Naive B cell (primary cell): ENCODE data around the gene SLC16A11. TPM values are rescaled to one million over a fixed set of nuclear protein-coding genes. Genes with fewer than 3 reads are reported as not detected.
"Not testable (repeated sequence)": the region's sequence is repeated elsewhere in the genome, so short reads cannot be mapped to it uniquely, and the experiment has no call there.

ENCODE experiments used
- ATAC-seq, 2 donors: fragments of 150-1000 bp; cut with Tn5 transposase; 2 replicates each; pipeline ENCODE4 v1.10.0; 2021; ENCODE audit warnings: low read depth in 2 of 2, mild to moderate bottlenecking in 2 of 2, moderate library complexity in 2 of 2
- DNase-seq: peaks from one replicate; pipeline ENCODE4 v3.0.0; 2022
- H3K27ac Mint-ChIP-seq, 6 donors: one replicate each; pipeline ENCODE4 v1.8.0; 2020 to 2022; ENCODE audit warnings: mild to moderate bottlenecking in 6 of 6, mixed read lengths in 6 of 6, moderate library complexity in 5 of 6, inconsistent platforms in 2 of 6
- H3K27me3 Mint-ChIP-seq, 3 donors: one replicate each; pipeline ENCODE4 v1.8.0; 2021 to 2022; ENCODE audit warnings: mixed read lengths in 3 of 3, mild to moderate bottlenecking in 1 of 3
- H3K36me3 Mint-ChIP-seq, 2 donors: one replicate each; pipeline ENCODE4 v1.8.0; 2020 to 2022; ENCODE audit warnings: mixed read lengths in 2 of 2, inconsistent platforms in 1 of 2, mild to moderate bottlenecking in 1 of 2
- H3K4me1 Mint-ChIP-seq, 3 donors: one replicate each; pipeline ENCODE4 v1.8.0; 2020 to 2022; ENCODE audit warnings: mixed read lengths in 3 of 3, inconsistent platforms in 1 of 3, mild to moderate bottlenecking in 1 of 3, moderate library complexity in 1 of 3
- H3K4me3 Mint-ChIP-seq, 8 donors: one replicate each; pipeline ENCODE4 v1.8.0; 2020 to 2022; ENCODE audit warnings: mild to moderate bottlenecking in 8 of 8, mixed read lengths in 8 of 8, moderate library complexity in 8 of 8, inconsistent platforms in 2 of 8
- H3K9me3 Mint-ChIP-seq, 7 donors: one replicate each; pipeline ENCODE4 v1.8.0; 2020 to 2022; ENCODE audit warnings: mixed read lengths in 7 of 7, mild to moderate bottlenecking in 5 of 7, inconsistent platforms in 2 of 7, moderate library complexity in 1 of 7
- polyA plus RNA-seq, 6 donors: library from polyadenylated mRNA; unstranded; fragments of 300-500 nt; fragmentation: Illumina TruSeq; gene quantifications; one replicate each; pipeline ENCODE4 v1.2.3, GENCODE V29; 2021; ENCODE audit warnings: low read depth in 6 of 6

The SLC16A11 gene
- polyA plus RNA-seq, 6 donors from 2014 or later, result 1.8 to 3.6 (median 2.3) TPM; not detected in 1

- Mint-ChIP-seq H3K27me3 (no peaks in the 10 kb centered on the region), H3K36me3 (peaks cover 14 to 28% of the 10 kb centered on the region in 2 donors), H3K9me3 (no peaks in the 10 kb centered on the region), H3K27ac (peak overlapping the region; percentile 17 to 89 (median 70)), H3K4me1 (peaks cover 36 to 39% (median 37%) of the 10 kb centered on the region in 3 donors), H3K4me3 (peak overlapping the region in 1 of 8 donors; percentile 11)
- ATAC-seq, result peak; percentile 95 to 96
- peak; percentile 70 for DNase-seq
Measured at GRCh38 chr17:7004398-7005253, 39.3 kb downstream of the SLC16A11 start.

- no peak overlapping the region for H3K4me3 Mint-ChIP-seq
- no peak for DNase-seq
- no peak overlapping the region for H3K27ac Mint-ChIP-seq
- peaks cover 18 to 34% of the 10 kb centered on the region in 2 donors for H3K36me3 Mint-ChIP-seq
- H3K4me1 Mint-ChIP-seq, result peaks cover 29 to 37% (median 29%) of the 10 kb centered on the region in 3 donors
- H3K27me3 Mint-ChIP-seq, result no peaks in the 10 kb centered on the region
- no peaks in the 10 kb centered on the region for H3K9me3 Mint-ChIP-seq
- no peak for ATAC-seq
Measured at GRCh38 chr17:7003745-7004144, 40.1 kb downstream of the SLC16A11 start.

GRCh38 chr17:7002288-7003047 is 41.4 kb downstream of the SLC16A11 start:
- Mint-ChIP-seq H3K9me3 (no peaks in the 10 kb centered on the region), H3K4me3 (no peak overlapping the region), H3K4me1 (peaks cover 25 to 39% (median 34%) of the 10 kb centered on the region in 3 donors), H3K27ac (peak overlapping the region in 1 of 6 donors; percentile 39), H3K27me3 (no peaks in the 10 kb centered on the region), H3K36me3 (peaks cover 25 to 46% of the 10 kb centered on the region in 2 donors)
- ATAC-seq, result no peak
- no peak for DNase-seq

- no peak for ATAC-seq
- DNase-seq, result peak; percentile 18
- Mint-ChIP-seq H3K4me1 (peaks cover 16 to 38% (median 31%) of the 10 kb centered on the region in 3 donors), H3K27me3 (no peaks in the 10 kb centered on the region), H3K4me3 (no peak overlapping the region), H3K27ac (peak overlapping the region in 3 of 6 donors; percentile 13 to 93 (median 63)), H3K36me3 (peaks cover 30 to 55% of the 10 kb centered on the region in 2 donors), H3K9me3 (no peaks in the 10 kb centered on the region)
Measured at GRCh38 chr17:7001318-7001961, 42.5 kb downstream of the SLC16A11 start.

- DNase-seq (no peak), ATAC-seq (no peak)
- no peaks in the 10 kb centered on the region for H3K9me3 Mint-ChIP-seq
- peaks cover 6 to 34% (median 23%) of the 10 kb centered on the region in 3 donors for H3K4me1 Mint-ChIP-seq
- peaks cover 30 to 55% of the 10 kb centered on the region in 2 donors for H3K36me3 Mint-ChIP-seq
- no peaks in the 10 kb centered on the region for H3K27me3 Mint-ChIP-seq
- H3K27ac Mint-ChIP-seq, result peak overlapping the region in 3 of 6 donors; percentile 34 to 47 (median 38)
- H3K4me3 Mint-ChIP-seq, result peak overlapping the region in 1 of 8 donors; percentile 56
Measured at GRCh38 chr17:6998855-6999508, 44.9 kb downstream of the SLC16A11 start.

- DNase-seq, result no peak
- H3K4me1 Mint-ChIP-seq, result peaks cover 3 to 31% (median 27%) of the 10 kb centered on the region in 3 donors
- ATAC-seq, result no peak
- no peaks in the 10 kb centered on the region for H3K9me3 Mint-ChIP-seq
- peak overlapping the region in 3 of 6 donors; percentile 37 to 91 (median 43) for H3K27ac Mint-ChIP-seq
- H3K36me3 Mint-ChIP-seq, result peaks cover 29 to 52% of the 10 kb centered on the region in 2 donors
- H3K27me3 Mint-ChIP-seq, result no peaks in the 10 kb centered on the region
- peak overlapping the region in 1 of 8 donors; percentile 55 for H3K4me3 Mint-ChIP-seq
Measured at GRCh38 chr17:6997171-6997570, 46.7 kb downstream of the SLC16A11 start.

GRCh38 chr17:6996256-6997011 is 47.5 kb downstream of the SLC16A11 start:
- no peak for DNase-seq
- H3K4me1 Mint-ChIP-seq, result peaks cover 3 to 28% (median 24%) of the 10 kb centered on the region in 3 donors
- peaks cover 23 to 45% of the 10 kb centered on the region in 2 donors for H3K36me3 Mint-ChIP-seq

GRCh38 chr17:6995500-6996255 is 48.2 kb downstream of the SLC16A11 start, which contains the start of gene ALOX12:
ALOX12 (plus strand) TSS chr17:6996049; CDS start chr17:6996118, 69 bp downstream.
- H3K9me3 Mint-ChIP-seq, result no peaks in the 10 kb centered on the region
- peaks cover 19 to 38% of the 10 kb centered on the region in 2 donors for H3K36me3 Mint-ChIP-seq
- H3K27me3 Mint-ChIP-seq, result no peaks in the 10 kb centered on the region
- peaks cover 3 to 28% (median 24%) of the 10 kb centered on the region in 3 donors for H3K4me1 Mint-ChIP-seq
- peak within 1 kb of the TSS in 2 of 6 donors; percentile 9 to 87 for H3K27ac Mint-ChIP-seq
- DNase-seq (no peak), ATAC-seq (peak in 1 of 2 donors; percentile 18)
- peak within 1 kb of the TSS in 2 of 8 donors; percentile 38 to 70 for H3K4me3 Mint-ChIP-seq

More at GRCh38 chr17:6996256-6997011, 47.5 kb downstream of the SLC16A11 start:
- H3K27me3 Mint-ChIP-seq, result no peaks in the 10 kb centered on the region
- H3K9me3 Mint-ChIP-seq, result no peaks in the 10 kb centered on the region
- ATAC-seq, result no peak
- H3K4me3 Mint-ChIP-seq, result no peak overlapping the region
- H3K27ac Mint-ChIP-seq, result no peak overlapping the region

GRCh38 chr17:6994666-6995256 is 49.1 kb downstream of the SLC16A11 start:
- ATAC-seq (no peak), DNase-seq (no peak)
- no peaks in the 10 kb centered on the region for H3K9me3 Mint-ChIP-seq
- H3K4me3 Mint-ChIP-seq, result no peak overlapping the region
- peaks cover 18 to 29% of the 10 kb centered on the region in 2 donors for H3K36me3 Mint-ChIP-seq
- H3K27me3 Mint-ChIP-seq, result no peaks in the 10 kb centered on the region
- H3K4me1 Mint-ChIP-seq, result peaks cover 3 to 24% (median 23%) of the 10 kb centered on the region in 3 donors
- peak overlapping the region in 4 of 6 donors; percentile 9 to 59 (median 38) for H3K27ac Mint-ChIP-seq

- Mint-ChIP-seq H3K27me3 (no peaks in the 10 kb centered on the region), H3K27ac (peak overlapping the region in 2 of 6 donors; percentile 34 to 43), H3K4me1 (peaks cover 3 to 24% (median 21%) of the 10 kb centered on the region in 3 donors), H3K36me3 (peaks cover 12 to 23% of the 10 kb centered on the region in 2 donors), H3K9me3 (no peaks in the 10 kb centered on the region), H3K4me3 (no peak overlapping the region)
- DNase-seq (no peak), ATAC-seq (no peak)
Measured at GRCh38 chr17:6994118-6994598, 49.7 kb downstream of the SLC16A11 start.

GRCh38 chr17:6993613-6994056 is 50.3 kb downstream of the SLC16A11 start:
- not testable (repeated sequence) for ATAC-seq, H3K4me3 Mint-ChIP-seq, DNase-seq, H3K27me3 Mint-ChIP-seq, H3K9me3 Mint-ChIP-seq
- Mint-ChIP-seq H3K36me3 (peaks cover 12 to 21% of the 10 kb centered on the region in 2 donors), H3K27ac (peak overlapping the region in 2 of 6 donors; percentile 42 to 74), H3K4me1 (peaks cover 3 to 24% (median 21%) of the 10 kb centered on the region in 3 donors)
